HG03432 (cell line): ENCODE measurements around the gene PCGF1.
A peak's percentile ranks its signal among the peaks of the same experiment; 100 is the strongest.

Experiments used
- ATAC-seq: cut with Tn5 transposase; IDR thresholded peaks from one replicate; pipeline ENCODE4 v1.9.1; 2021; ENCODE audit warnings: mild to moderate bottlenecking, moderate library complexity; ENCODE audit not compliant: unreplicated experiment

PCGF1 gene

DNA sequence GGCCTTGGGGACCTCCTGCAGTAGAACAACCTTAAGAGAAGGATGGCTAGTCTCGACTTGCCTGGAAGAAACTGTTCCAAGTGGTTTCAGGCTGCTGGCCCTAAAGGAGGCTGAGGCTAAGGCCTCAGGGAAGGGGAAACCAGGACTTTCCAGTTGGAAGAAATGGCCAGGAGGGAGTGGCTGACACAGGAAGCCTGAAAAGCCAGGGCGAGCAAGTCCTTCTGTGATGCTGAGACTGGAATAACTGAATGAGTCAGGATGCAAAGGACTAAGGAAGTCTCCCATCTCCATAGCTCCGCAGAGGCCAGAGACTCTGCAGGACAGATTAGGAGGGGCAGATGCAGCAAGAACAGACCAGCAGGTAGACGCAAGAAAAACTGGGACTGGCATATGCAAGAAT, 29.6 kb upstream of the PCGF1 start:
- no peak for ATAC-seq

DNA sequence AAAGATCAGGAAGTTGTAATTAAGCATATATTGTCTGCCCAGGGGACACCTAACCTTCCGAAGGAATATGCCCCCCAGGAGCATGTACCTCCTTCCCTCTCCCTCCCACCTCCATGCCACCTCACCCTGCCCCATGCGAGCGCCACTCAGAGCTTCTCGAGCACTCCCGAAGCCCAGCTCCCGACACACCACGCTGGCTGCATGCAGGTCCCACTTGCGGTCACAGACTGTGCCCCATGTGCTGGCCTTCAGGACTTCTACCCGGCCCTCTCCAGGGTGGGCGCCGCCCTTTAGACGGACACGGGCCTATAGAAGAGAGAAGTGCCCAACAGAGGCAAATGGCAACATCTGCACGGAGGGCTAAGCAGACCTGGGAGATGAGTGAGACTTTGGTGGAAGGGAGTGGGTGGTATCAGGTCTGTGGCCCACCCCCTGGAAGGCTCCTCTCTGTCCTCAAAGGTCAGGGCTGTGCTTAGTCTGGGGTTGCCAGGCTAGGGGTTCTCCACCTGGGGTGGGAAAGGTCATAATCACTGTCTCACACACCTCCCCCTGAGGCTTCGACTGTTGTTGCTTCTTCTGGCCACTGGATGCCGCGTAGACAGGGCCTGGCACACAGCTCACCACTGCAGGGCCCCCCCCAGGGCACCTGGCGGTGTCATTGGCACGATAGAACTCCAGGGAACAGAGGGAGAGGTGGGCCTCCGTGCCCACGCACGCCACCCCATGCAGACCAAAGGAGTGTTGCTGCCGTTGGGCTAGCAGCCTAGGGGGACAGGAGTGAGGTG, 28.9 kb upstream of the PCGF1 start:
- no peak for ATAC-seq

DNA sequence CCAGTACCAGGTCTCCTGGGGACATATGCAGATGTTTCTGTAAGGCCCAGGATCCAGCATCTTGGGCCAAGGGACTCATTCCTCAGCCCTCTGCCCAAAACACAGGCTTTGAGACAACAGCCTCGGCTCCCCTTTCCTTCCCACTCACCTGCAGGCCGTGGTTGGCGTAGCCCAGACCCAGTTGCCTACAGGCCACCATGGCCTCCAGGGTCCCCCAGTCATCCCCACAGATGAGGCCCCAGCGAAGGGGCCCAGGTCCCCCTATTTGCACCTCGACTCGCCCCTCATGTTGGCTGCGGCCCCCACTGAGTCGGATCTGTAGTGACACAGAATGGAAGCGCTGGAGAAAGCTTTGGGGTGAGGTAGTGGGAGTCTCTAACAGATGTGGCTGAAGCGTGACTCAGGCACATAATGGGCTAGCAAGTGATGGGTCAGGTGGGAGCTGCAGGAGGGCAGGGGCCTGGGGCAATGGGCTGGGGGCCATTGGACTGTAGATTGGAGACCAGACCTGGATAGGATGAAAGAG, 28.0 kb upstream of the PCGF1 start:
- ATAC-seq, result no peak

DNA sequence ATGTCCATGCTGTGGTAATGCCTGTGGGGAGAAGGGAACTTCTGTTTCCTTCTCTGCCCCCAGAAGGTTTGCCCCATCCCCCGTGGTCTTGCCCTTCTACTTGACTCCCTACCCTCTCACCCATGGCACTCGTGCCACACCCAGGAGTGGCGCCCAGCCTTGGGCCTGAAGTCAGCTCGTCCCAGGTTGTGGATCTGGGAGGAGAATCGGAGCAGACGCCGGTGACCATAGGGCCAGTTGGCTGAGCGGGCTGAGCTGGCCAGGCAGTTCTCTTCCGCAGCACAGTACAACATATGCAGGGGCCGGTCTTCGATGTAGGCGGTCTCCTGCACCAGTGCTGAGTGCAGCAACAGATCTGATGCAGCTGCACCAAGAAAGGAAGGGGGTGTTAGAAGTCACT, 26.9 kb upstream of the PCGF1 start:
- no peak for ATAC-seq

DNA sequence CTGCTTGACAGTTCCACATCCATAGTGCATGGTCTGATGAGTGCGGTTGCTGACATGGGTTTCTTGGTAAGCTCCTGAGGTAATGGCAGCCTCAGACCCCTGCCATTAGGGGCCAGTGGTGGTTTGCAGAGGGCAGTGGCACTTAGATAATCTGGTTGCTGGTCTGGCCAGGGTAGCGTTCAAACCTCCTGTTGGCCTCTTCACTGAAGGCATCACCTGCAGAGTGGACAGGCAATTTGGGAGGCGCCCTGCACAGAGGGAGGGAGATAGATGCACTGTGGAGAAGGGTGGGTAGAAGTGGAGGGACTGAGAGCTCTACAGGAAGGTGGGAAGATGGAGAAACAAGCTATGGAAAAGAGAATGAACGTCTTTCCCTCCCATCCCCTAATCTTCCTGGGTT, 26.0 kb upstream of the PCGF1 start:
- ATAC-seq, result no peak

DNA sequence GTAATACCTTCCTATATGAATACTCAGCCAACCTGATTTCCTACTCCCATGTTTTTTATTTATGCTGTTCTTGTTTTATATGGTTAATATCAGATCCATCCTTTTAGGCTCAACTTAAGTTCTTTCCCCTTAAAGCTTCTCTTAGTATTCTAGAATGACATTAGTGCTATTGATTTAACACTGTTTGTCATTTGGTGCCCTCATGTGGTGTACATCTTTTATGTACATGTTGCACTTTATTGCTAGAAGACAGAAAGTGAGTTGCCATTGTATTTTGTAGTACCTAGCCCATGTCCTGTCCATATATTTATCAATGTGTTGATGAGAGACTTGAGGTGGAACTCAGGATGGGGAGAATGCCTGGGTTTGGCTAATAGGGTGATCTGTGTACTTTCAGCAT, 24.7 kb upstream of the PCGF1 start:
- no peak for ATAC-seq

DNA sequence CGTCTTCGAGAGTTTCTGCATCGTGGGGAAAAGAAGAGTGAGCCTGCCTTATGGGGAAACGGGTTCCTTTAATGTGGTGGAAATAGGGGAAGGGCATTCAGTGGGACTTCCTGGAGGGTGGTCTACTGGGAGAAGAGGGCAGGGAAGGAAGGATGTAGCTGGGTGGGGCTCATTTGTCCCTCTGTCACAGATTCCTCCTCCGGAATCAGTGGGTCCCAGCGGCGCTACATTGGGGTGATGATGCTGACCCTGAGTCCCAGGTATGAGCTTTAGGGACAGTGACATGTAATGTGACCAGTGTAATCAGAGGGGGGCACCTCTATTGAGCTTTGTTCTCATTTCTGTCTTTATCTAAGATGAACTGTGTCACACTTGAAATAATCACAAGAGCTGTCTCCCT, 24.2 kb upstream of the PCGF1 start:
- ATAC-seq, result no peak

DNA sequence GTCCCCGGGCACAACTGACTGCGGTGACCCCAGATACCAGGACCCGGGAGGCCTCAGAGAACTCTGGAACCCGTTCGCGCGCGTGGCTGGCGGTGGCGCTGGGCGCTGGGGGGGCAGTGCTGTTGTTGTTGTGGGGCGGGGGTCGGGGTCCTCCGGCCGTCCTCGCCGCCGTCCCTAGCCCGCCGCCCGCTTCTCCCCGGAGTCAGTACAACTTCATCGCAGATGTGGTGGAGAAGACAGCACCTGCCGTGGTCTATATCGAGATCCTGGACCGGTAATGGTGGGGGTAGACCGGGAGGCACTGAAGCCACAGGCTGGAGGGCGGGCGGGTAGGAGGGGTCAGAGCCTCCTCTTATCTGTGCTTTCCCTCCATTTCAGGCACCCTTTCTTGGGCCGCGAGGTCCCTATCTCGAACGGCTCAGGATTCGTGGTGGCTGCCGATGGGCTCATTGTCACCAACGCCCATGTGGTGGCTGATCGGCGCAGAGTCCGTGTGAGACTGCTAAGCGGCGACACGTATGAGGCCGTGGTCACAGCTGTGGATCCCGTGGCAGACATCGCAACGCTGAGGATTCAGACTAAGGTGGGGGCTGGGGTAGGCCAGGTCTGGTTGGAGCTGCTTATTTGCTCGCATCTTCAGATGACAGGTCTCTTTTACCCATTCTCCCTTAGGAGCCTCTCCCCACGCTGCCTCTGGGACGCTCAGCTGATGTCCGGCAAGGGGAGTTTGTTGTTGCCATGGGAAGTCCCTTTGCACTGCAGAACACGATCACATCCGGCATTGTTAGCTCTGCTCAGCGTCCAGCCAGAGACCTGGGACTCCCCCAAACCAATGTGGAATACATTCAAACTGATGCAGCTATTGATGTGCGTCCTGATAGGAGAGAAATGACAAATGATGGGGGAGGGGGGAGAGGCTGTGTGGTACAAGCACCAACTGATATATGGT, 23.0 kb upstream of the PCGF1 start:
- peak; percentile 29 for ATAC-seq

DNA sequence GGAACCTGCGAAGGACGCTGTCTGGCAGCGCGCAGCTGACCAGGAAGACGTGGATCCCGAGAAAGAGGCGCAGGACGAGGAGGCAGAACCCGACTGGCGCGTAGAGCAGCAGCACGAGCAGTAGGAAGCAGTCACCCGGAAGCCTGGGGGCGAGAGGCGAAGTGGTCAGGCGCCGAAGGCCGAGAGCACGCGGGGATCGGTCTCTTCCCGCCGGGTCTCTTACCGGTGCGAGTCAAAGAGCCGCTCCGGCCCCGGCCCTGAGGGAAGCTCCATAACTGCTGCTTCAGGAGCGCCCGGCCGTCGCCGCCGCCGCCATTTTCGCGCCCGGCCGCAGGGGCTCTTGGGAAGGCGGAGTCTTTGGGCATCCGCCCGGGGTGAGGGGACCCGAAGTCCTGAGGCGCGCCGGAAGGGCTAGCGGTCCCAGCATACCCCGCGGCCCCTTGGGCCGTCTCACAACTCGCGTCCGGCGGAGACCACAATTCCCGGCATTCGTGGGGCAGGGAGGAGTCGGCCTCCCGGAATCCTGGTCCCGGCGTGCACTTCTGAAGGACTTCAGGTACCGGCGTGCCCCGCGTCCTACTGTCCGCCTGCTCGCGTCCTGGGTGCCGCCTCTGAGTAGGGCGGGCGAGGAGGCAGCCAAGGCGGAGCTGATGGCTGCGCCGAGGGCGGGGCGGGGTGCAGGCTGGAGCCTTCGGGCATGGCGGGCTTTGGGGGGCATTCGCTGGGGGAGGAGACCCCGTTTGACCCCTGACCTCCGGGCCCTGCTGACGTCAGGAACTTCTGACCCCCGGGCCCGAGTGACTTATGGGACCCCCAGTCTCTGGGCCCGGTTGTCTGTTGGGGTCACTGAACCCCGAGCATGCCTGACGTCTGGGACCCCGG, 22.1 kb upstream of the PCGF1 start, which contains the start of the genes AUP1 and HTRA2:
Gene AUP1 (minus strand): TSS at position 350 of the 882 bp plus-strand sequence. CDS start 77 bp downstream, at position 273.
Gene HTRA2 (plus strand): TSS at position 577 of the 882 bp plus-strand sequence. CDS start 74 bp downstream, at position 651.
- ATAC-seq, result peak; percentile 84

DNA sequence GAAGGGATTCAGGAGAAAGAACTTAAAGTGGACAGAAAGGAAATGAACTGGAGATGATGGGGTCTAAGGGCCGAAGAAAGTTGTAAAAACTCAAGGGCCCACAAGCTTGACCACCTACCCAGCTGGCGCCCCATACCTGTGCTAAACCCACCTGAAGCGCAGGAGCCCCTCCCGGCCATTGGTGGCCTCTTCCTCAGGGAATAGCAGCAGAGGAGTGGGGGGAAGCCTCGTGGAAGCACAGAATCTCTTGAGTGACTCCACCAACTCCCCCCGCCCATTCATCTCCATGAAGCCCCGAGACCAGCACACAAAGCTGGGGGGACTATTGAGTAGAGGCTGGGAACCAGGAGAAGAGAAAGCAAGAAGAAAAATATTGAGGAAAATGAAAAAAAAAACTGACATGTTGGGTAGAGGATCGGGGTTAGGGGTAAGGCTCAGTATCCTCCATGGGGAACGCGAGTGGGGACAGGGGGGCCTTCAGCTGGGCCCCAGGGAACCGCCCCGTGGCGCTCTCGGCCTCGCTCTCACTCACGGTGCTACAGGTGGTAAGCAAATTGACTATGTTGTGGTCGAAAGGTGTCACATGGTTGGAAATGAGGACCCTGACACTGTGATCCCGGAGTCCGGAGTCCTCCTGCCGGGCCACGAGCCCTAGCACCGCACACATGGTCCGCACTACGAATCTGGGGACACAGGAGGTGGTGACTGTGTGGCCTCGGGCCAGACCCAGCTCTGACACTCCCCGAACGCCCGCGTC, 21.3 kb upstream of the PCGF1 start:
- peak; percentile 6 for ATAC-seq

DNA sequence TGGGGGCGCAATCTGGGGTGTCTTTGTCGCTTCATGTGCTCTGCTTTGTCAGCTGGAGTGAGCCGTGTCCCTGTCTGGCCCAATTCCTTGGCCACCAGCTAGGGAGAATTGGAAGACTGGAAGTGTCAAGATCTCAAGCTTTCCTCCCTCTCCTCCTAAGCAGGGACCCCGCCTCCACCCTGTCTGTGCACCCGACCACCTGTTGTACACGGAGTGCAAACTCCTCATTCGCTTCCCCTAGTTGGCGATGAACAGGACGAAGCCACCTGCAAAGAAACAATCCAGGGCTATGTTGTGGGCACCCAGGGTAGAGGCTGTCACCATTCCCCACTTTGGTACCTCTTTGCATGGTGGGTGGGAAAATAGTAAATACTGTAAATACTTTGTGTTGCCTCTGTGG, 20.2 kb upstream of the PCGF1 start:
- no peak for ATAC-seq

DNA sequence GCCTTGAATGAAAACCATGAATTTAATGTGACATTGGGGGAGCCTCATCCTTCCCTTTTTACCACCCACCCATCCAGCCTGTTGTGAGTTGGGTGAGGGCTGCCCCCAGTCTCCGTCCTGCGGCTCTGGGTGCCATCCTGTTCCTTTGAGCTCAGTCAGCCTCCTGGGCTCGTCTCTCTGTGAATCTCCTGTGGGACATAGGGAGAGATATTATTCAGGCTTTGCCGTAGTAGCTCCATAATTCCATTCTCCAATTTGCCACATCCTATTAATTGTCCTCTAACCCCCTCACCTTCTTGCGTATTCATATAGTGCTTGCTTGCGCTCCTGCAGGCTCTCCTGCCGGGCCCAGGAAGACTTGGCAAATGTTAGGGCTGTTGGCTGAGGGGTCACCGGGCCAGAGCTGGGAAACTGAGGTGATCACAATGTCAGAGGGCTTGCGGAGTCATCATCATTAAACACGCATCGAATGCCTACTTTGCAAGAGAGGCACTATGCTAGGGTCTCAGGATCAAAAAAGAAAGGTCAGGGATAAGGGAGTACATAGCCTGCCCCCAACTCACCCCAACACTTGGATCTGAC, 19.2 kb upstream of the PCGF1 start:
- no peak for ATAC-seq

DNA sequence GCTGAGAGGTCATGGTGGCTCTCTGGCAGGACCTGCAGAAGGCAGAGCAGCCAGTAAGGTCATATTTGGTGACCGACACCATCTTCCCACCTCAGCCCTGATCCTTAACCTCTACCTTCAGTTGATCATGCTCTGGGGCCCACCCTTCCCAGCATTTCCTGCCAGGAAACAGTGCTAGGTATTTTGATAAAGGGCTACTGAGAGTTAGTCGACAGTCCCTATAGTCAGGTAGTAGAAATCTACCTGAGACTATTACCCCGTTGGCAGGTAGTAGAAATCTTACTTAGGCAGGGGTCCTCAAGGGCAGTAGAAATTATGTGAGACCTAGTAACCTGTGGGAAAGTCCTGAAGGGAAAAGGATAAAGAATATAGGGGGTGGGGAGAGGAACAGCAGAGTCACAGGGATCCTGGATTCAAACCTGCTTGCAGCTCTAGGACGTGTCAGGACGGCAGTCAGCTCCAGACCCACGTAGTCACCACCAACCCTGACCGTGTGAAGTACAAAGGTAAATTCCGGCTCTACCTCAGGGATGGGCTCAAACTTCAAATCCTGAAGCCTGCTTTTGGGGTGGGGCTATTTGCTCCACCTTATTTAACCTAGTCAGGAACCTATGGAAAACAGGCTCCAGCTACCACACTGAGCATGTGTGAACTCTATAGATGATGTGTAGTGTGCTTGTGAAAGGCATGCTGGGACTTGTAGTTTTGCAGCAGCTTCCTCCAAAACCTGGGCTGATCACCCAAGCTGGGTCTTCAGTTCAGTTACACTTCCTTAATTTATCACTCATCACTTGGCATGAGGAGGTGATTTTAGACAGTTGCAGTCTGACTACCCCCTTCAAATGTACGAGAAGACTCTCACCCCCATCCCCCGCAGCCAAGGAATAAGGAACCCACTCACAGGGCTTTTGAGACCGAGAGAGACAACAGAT, 18.5 kb upstream of the PCGF1 start, which contains the start of gene DQX1:
Gene DQX1 (minus strand): TSS at position 515 of the 932 bp plus-strand sequence. CDS start 502 bp downstream, at position 13.
- ATAC-seq, result no peak

DNA sequence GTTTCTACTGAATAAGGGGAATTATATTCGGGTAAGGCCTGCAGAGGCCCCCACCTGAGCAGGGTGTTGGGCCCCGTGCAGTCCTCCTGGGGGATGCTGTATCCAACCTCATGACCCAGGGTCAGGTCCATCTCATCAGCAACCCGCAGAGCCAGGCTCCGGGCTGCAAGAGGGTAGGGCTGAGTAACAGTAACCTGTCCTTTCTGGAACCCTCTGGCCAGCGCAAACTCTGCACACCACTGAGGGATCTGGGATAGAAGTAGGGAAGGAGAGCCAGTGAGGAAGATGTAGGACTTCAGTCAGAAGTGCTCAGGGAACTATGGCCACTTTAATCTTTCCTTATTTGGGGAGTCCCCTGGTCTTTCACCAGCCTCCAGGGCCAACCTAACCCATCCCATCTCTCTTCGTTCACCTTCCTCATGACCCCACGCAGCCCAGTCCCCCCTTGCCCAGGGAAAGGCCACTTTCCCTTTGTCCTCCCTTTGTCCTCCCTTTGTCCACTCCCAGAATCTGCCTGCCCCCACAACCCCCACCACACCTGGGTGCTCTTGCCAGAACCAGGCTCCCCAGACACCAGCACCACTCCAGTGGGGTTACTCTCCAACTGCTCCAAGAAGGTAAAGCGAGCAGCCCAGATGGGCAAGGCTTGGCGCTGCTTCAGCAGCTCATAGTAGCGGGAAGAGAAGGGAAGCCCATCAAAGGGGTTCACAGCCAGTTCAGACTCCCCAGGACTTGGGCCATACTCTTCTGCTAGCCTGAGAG, 17.6 kb upstream of the PCGF1 start:
- ATAC-seq, result no peak

DNA sequence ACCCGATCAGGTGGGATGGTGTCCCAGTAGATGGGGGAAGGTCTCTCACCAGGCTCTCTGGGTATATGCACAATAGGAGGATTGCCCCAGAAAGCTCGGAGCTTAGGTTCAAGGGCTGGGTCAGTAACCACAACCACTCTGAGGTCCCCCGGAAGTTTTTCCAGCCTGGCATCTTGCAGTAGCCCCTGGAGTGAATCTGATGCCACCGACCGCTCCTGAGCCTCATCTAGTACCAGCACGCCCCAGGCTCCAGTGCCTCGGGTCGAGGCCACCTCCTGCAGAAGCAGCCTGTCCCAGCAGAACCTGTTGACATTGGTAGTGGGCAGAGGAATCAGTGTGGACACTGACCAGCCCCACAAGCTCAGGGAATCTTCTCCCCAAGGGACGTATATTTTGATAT, 16.5 kb upstream of the PCGF1 start:
- ATAC-seq, result no peak

DNA sequence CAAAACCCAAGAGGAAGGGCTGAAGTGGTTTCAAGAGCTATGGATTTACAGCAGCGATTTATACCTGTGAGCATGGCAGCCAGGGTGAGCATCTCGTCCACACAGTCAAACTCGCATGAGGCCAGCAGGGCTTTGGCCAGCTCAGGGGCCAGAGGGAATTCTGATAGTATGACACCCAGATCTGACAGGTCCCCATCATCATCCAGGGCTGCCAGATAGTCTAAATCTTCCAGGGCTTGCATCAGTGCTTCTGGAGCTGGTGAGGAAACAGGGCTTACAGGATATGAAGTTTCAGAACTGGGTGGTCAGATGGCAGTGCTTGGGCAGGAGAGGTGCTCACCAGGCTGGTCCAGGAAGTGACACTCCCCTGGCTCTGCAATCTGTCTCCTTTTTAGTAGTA, 15.0 kb upstream of the PCGF1 start:
- no peak for ATAC-seq

DNA sequence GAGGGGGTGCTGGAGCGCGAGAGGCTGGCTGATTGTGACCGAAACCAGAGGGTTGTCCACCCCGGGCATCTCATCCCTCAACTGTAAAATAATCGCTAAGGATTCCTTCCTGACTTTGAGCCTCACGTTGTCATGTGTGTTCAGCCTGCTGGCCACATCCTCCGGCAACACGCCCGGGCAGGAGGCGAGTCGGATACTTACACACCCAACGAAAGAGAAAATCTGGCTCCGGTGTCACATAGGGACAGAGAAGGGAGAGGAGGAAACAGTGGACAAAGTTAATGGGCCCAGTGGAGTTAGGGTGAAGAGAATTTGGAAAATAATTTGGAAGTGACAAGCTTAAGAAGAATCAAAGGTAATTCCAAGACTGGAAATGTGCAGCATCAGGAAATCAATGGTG, 9.2 kb upstream of the PCGF1 start:
- ATAC-seq, result no peak
